Fibroblast of lung (primary cell): ENCODE results near the gene CFAP141.

Source experiments
- EZH2 ChIP-seq: IDR thresholded peaks from 2 replicates; pipeline ENCODE4 v1.5.1; 2012; ENCODE audit warnings: low read length, control low read depth, mild to moderate bottlenecking; ENCODE audit errors: missing control alignments
- TF ChIP-seq, protein P1 (sequence below), 2 donors: IDR thresholded peaks in 1 of 2; conservative IDR thresholded peaks in 1 of 2; 1 replicate in 1 of 2; 2 replicates in 1 of 2; pipeline ENCODE4 v1.5.1; 2011 to 2012; ENCODE audit warnings: low read length in 2 of 2, control low read depth in 1 of 2, inconsistent platforms in 1 of 2, low read depth in 1 of 2, mild to moderate bottlenecking in 1 of 2

DNA sequence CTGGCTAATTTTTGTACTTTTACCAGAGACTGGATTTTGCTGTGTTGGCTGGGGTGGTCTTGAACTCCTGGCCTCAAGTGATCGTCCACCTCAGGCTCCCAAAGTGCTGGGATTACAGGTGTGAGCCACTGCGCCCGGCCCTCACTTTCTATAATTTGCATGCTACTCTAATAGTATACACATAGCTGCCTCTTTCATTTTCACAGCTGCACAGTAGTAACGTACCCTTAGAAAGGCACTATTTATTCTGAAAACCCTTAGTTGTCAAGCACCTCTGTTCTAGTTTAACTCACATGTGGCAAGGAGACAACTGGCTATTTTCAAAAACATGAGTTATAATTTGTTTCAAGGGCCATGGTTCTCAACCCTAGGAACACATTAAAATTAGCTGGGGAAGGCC lies 31.5 kb downstream of the CFAP141 start:
- TF ChIP-seq, protein P1, sequence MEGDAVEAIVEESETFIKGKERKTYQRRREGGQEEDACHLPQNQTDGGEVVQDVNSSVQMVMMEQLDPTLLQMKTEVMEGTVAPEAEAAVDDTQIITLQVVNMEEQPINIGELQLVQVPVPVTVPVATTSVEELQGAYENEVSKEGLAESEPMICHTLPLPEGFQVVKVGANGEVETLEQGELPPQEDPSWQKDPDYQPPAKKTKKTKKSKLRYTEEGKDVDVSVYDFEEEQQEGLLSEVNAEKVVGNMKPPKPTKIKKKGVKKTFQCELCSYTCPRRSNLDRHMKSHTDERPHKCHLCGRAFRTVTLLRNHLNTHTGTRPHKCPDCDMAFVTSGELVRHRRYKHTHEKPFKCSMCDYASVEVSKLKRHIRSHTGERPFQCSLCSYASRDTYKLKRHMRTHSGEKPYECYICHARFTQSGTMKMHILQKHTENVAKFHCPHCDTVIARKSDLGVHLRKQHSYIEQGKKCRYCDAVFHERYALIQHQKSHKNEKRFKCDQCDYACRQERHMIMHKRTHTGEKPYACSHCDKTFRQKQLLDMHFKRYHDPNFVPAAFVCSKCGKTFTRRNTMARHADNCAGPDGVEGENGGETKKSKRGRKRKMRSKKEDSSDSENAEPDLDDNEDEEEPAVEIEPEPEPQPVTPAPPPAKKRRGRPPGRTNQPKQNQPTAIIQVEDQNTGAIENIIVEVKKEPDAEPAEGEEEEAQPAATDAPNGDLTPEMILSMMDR (conservative IDR thresholded peaks at IDR 0.05 in 1 of 2, IDR thresholded peaks at IDR 0.05 in 1 of 2; ENCODE audit: low read depth in 1 of 2, low read length in 2 of 2), result no peak
- TF ChIP-seq EZH2, result no peak
